HG03378 (cell line): Measurements from ENCODE around the gene ETV5.

ENCODE experiments used
- ATAC-seq: cut with Tn5 transposase; IDR thresholded peaks from one replicate; pipeline ENCODE4 v1.9.1; 2021; ENCODE audit warnings: mild to moderate bottlenecking, moderate library complexity; ENCODE audit not compliant: unreplicated experiment

Gene ETV5

DNA sequence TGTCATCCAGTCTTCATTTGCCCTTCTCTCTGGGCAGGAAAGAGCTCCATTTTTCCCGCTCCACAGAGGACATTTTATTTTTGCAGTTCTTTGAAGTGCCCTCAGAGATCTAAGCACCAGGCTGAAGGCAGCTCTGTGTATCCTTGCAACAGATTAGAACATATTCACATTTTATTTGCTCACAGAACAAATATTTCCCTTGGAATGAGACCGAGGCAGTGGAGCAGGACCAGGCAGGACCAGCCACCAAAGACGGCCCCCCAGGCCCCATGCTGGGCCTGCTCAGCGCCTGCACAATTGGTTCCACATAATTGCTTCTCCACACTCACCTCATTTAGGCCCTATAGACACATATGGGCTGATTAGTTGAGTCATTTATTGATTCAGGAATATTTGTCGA, 15.7 kb upstream of the ETV5 start:
- ATAC-seq = no peak

DNA sequence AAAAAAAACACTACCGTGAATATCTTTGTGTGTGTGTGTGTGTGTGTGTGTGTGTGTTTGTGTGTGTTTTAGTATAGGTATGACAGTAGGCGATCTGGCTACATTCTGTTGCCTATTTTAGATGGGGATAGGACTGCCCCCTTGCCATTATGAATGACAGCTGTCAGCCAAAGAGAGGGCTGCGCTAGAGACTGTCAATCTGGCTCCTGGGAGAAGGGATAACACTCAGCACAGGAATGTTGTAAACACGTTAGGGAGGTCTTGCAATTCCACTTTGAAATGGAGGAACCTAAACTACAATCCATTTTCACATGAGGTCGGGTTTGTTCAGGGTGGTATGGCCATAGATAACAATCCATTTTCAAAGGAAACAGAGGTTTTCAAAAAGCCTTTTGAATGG, 14.1 kb upstream of the ETV5 start:
- no peak for ATAC-seq

DNA sequence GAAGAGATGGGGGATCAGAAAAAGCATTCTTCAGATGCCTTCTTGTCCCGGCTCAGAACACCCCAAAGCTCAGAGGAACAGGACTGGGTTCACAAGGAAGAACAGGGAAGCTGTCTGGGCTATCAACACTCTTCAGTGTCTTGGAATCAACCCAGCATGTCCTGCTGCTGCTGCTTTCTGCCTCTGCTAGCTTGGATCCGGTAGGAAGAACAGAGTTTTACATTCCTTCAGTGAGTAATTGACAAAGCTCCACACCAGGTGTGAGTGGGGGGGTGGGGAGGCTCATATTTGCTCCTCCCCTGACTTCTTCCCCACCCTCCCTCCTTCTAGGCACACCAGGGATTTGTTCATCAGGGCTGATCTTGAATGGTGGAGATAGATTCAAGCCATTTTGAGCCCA, 13.1 kb upstream of the ETV5 start:
- ATAC-seq = no peak

DNA sequence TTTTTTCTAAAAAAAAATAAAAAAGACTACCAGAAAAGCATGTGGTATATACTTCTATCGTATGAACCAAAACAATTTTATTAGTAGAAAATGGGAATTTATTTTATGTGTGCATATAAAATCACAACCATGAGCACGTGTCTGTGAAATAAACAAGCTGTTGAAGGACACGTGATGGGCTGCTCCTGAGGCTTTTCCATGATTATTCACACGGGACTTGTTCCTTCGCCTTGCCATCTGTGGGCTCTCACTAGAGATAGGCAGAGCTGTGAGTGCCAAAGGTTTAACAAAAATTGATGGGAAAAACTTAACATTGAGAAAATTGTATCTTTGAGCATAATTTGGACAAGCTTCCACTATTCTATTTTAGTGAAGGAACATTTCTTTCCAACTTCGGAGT, 12.4 kb upstream of the ETV5 start:
- ATAC-seq = no peak

DNA sequence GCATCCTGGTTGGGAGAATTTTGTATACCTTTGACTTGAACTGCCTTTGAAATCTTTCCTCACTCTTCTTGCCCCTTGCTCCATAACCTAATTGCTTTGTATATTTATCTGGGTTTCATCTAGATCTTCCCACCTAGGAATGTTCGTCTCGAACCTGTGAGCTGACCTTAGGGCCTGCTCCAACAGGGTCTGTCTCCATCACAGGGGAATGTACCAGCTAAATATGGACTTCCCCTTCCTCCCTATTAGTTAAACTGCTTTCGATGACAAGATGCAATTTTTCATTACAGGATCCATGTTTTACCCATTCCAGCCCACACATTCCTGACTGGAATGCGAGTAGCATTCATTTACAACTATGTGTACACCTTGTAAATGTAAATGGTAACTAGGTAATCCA, 10.6 kb upstream of the ETV5 start:
- no peak for ATAC-seq

DNA sequence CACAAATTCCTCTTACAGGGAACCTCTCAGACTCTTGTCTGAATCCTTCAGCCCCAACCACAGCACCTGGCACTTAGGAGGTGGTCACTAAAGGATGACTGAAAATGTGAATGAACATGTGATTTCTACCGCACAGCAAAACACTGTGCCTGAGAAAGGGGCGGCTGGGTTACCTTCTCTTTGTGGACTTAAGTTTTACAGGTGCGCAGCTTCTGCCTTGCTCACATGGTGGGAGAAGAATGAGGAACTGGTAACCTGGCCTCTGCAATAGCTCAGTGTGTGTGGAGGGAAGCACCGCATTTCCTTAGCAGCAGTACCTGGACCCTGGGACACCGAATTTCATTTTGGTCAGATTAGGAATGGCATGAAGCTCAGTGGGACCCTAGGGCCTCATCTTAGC, 9.8 kb upstream of the ETV5 start:
- no peak for ATAC-seq

DNA sequence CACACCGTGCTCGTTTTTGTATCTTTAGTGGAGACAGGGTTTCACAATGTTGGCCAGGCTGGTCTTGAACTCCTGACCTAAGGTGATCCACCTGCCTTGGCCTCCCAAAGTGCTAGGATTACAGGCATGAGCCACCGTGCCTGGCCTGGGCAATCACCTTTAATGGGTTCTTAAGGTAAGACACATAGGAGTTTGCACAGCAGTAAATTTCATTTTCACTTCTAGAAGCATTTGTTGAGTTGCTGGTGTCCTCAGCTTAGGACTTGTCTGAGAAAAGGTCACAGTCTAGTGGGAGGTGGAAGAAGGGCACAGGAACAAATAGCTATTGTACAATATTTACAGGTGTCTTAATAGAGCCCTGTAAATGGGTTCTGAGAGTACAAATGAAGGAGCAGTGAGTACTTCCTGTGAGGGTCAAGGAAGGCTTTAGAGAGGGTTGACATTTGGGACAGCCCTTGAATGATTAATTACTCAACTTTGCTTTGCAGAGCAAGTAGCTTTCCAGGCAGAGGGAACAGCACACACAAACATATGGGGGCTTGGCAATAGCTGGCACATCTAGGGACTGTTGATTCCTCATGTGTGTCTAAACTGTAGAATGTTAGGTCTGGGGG, 8.7 kb upstream of the ETV5 start:
- no peak for ATAC-seq

DNA sequence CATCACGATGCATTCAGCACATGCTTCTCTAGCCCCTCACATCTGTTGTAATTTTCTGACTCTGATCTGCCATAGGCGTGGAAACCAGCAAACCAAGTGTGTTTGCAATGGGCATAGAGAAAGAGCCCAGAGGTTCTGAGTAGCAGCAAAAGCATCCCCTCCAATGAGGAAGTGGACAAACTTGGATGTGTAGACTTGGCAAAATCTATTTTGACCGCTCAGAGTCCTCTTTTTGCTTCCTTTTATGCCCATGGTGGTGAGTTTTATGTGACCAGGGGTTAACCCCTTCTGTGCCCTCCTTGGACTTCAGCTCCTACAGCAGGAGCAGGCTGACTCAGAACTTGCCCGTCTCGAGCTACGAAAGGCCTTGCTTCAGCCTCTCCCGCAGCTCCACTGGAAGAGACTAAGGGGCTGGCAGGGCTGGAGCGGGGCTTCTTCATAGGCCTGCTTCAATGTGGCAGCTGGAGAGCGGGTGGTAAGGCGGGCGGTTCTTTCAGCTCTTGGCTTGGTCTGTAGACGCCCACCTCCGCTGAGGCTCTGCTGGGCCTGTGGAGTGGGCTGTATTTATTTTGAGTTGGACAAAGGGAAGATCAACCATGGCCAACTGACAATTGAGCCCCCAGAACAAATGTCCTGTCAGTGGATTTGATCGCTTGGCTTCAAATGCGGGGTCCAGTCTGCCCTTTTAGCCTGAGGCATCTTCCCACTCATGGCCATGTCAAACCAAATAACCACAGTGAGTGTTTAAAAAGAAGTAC, 6.5 kb upstream of the ETV5 start:
- no peak for ATAC-seq

DNA sequence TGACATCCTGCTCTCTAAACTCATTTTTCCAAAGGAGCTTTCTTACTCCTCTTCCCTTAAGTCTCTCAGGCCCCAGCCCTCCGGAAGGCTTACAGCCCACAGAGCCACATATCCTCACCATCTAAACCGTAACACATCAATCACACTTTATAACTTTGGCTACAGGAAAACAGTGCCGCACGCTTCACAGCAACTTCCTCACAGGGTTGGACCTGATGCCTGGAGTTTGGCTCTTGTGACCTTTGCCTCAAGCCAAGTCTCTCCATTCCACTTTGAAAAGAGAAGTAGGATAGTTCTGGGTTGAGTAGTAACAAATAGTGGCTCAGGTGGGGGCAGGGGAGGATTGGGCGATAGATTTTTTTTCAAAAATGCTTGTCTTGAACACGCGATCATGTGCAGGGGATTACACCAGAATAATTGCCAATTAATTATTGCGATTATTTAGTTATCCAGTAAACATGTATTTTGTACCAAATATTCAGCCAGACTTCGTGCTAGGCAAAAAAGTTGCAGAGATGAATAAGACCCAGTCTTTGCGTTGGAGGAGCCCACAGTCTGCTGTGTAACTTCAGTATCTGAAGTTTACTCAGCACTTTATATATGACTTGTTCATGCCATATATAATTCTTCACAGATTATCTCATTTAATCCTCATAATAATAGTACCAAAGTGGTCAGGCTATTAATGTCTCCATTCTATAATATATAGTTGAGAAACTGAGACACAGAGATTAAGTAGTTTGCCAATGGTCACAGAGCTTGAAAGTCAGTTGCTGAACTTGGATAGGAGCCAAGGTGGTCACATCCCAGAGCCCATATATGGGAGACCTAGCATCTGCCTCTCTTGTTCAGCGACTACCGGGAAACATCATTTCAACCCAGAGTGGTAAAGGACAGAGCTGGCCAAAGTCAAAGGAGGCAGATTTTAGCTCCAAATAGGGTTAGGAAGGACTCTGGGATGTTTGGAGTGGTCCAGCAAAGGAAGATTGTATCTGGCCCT, 2.4 kb upstream of the ETV5 start:
- no peak for ATAC-seq

DNA sequence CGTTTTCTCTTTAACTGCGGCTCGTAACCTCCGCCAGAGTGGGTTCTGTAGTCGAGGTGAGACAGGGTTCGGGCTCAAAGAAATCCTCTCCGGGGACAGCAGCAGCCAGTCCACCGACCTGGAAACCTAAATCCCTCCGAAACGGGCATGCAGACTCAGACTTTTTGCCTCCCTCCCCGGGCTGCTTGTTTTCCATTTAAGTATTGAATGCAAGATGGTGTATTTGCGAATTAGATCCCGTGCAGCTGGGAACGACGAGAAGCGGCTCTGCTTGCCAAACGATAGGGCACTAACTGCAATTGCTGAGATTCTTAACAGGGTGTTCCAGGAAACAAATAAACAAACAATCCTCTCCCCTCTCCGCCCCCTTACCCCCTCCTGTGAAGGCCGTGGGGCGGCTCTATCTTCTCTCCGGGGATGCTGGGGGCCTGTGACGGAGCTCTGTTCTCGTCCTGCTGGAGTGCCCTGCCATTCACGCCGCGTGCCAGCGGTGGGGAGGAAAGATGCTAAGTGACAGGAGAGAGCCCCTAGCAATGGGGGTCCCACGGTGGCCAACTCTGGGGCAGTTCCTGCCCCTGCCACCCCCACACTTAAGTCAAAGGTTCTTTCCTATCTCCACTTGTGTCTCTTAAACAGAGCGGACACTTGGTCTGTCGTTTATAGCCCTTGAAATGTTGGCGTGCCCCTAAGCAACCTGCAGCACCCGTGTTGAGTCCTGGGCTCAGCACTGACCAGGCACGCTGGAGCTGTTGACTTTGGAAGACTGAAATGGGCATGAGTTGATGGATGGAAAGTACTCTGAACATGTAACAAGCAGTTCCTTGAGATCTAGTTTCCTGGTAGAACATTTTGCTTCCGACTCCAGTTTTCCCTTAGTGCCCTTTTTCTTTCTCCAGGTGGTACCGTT, 1.3 kb upstream of the ETV5 start:
- no peak for ATAC-seq

DNA sequence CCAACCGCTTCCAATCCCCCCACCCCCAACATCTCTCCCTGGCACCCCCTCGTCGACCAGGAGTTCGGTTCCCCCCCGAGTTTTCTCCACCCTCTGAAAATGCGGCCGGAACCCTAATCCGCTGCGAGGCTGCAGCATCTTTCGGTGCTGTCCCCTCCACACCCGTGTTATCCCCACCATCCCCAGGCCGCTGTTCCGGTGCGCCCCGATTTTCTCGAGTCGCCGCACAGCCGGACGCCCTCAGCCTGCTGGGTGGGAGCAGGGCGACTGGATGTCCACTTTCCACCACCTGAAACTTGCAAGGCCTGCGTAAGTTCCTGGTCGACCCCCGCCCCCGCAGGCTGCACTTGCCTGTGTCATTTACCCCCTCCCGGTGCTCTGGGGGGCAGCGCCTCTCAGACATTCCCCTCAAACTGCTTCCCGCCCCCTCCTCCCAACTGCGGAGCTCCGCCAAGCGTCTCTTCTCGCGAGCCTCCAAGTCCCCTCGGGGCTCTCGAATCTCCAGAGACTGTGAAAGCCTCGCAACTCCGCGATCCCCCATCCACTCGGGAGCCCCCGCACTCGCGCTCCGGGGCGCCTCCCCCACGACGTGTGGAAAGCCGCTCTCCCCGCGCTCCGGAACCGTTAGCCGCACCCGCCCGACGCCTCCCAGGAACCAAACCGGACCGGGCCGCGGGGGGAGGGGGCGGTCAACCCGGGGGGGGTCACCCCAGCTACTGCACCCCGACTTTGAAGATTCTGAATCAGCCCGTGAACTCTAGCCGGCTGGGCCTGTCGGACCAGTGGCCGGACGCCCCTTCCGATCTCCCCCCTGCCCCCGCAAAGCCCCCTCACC, 566 bp downstream of the ETV5 start:
- ATAC-seq = no peak

DNA sequence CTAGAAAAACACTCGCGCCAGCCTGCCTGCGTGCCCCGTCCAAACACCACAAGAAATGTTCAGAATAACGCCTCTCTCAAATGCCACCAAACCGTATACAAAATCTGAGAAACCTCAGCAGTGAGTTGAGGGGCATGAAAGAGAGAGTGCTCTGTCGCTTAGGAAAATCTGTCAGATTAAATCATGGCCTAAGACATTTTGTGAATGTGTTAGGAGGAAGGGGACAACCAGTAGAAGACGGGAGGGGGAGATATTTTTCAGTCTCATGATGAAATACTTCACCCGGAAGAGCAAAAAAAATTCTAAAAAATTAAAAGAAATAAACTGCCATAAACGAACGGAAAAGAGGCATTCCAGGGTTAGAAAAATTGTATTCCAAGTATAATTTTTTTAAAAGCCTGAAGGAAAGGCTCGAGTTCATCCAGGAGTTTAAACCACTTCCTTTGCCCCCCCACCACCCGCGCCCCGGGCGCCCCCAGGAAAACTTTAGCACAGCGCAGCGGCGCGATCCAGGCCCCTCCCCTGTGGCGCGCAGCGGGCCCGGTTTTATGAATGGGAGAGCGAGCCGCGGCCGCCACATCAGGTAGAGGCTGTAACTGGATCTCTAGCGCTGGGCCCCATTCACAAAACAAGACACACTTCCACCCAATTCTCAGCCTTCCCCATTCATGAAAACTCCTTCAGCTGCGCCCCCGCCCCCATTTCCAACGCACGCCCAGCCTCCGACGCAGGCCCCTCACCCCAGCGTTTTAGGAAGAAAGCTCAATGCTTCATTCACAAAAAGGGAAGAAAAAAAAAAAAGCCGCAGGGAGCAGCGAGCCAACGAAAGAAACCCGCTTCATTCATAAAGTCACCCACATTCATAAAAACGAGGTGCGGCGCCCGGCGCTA, 1.4 kb downstream of the ETV5 start:
- no peak for ATAC-seq

DNA sequence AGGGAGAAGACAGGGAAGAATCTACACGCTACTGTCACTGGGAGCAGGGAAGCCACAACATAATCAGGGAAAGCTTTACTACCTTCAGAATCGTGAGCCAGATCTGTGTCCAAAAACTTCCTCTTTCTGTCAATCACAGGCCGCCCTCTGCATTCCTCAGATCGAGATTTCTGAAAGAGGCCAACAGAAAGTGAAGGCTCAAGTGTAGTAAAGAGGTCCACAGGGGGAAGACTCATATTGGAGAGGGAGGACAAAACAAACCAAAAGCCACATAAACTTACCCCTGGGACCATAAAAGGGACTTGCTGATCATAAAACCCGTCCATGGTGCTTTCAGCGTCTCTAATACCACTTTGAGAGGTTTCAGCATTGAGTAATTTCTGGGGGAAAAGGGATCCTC, 3.3 kb downstream of the ETV5 start:
- ATAC-seq = no peak

DNA sequence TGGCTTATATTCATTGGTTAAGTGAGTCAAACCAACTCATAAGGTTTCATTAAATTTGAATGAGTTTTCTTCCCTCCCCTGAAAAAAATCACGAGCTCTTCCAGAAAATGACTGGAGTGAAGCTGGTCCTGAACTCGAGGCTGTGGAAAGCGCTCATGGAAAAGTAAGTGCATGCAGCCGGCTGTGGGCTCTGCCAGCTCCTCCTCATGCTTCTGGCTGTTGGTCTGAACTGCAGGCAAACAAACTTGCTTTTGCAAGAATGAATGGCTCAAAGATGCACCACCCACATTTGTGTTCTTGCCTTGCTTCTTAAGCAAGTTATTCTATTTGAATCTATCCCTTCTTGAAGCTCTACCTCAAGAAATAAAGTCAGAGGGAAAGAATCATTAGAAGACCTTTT, 6.2 kb downstream of the ETV5 start:
- ATAC-seq = no peak

DNA sequence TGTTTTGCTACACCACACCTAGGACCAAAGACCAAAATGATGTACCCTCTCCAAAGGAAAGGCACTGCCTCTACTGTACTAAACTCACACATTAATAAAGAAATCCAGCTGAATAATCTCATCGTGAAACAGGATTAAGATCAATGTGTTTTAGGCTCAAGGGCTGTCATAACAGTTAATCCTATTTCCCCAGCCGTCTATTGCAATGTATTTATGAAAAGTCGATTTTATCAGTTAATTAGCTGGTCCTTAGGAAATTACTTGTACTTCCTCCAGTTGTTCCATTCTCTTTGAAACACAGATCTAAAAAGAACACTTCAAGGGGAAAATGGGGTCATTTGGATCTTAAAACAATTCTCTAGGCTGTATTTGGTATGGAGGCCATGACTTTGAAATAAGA, 8.5 kb downstream of the ETV5 start:
- no peak for ATAC-seq

DNA sequence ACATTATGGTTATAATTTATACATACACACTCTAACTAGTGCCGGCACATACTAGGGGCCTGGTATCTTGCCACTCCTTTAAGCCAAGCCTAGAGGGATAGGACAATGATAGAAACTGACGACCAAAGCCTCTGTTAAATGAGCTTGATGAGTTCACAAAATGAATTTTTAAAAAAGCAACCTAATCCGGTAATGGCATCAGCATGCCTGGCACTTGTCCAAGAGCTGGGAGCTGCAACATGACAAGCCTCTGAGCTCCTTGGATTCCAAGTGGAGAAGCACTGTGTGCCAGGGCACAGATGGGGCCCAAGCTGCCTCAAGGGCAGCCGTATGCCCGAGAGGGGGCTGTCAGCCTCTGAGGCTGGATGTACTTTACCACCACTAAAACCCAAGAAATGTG, 9.7 kb downstream of the ETV5 start:
- ATAC-seq = no peak

DNA sequence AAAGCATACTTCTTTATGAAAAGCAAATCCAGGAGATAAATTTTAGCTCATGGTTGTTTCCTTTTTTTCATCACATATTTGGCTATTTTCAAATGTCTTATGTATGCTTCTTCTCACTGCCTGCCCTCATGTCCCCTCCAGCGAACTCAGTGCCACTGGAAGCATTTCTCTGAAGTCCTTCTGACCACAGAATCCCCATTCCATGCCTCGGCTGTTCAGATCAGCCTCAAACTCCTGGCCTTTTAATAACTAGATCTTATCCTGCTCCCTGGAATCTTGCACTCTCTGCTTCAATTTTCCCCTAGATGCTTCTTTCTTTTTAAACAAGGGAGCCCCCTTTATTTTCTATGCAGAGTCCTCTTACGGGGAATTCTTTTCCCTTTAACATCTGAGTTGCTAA, 10.1 kb downstream of the ETV5 start:
- no peak for ATAC-seq

DNA sequence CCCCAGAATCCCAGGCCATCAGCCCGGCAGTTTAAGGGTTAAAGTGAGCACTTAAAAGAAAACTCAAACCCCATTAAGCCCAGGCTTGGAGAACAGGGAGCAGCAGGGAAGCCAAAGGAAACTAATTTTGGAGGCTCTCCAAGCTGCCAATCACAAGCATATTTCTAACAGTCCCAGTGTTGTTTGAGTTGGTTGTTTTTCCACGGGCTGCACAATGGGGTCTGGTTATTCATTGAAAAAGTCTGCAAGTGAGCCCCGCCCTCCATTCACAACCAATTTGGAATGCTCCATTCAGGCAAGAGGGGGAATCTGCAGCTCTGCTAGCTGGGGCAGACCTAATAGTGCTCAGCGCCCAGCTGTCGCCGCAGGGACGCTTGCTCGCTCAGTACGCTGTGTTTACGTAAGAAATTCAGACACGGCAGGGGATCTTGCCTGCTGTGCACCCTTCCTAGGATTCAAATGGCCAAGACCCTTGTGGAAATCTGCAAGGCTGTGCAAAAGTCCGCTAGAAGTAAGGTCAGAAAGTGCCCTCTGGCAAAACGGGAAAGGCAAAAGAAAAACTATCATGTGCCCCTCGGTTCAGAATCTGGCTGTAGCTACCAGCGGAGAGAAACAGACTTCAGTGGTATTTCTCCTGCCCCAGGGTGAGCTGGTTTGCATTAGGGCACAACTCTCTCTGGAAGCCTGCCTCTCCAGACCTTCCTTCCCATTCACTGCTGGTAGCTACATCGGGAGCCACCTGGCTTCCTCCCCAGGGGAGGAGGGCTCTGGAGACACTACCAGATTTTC, 11.0 kb downstream of the ETV5 start:
- no peak for ATAC-seq
